Osteocyte (in vitro differentiated cells): ENCODE measurements around the gene PTPN3. TPM values are rescaled to one million over a fixed set of nuclear protein-coding genes. Genes with fewer than 3 reads are reported as not detected.
A peak's percentile ranks its signal among the peaks of the same experiment; 100 is the strongest.
"Not testable (repeated sequence)": the region's sequence is repeated elsewhere in the genome, so short reads cannot be mapped to it uniquely, and the experiment has no call there.

ENCODE experiments used
- DNase-seq: peaks from one replicate; pipeline ENCODE4 v3.0.0; 2021; ENCODE audit warnings: mixed read lengths; ENCODE audit not compliant: unreplicated experiment; ENCODE audit errors: extremely low spot score
- H3K27ac Mint-ChIP-seq: one replicate; pipeline ENCODE4 v1.8.0; 2021; ENCODE audit warnings: mild to moderate bottlenecking, mixed read lengths; ENCODE audit not compliant: unreplicated experiment
- H3K27me3 Mint-ChIP-seq: one replicate; pipeline ENCODE4 v1.8.0; 2021; ENCODE audit warnings: mixed read lengths; ENCODE audit not compliant: unreplicated experiment
- H3K36me3 Mint-ChIP-seq: one replicate; pipeline ENCODE4 v1.8.0; 2021; ENCODE audit warnings: mixed read lengths; ENCODE audit not compliant: unreplicated experiment
- H3K4me1 Mint-ChIP-seq: one replicate; pipeline ENCODE4 v1.8.0; 2021; ENCODE audit warnings: mixed read lengths; ENCODE audit not compliant: unreplicated experiment
- H3K4me3 Mint-ChIP-seq: one replicate; pipeline ENCODE4 v1.8.0; 2021; ENCODE audit warnings: mild to moderate bottlenecking, moderate library complexity, mixed read lengths; ENCODE audit not compliant: unreplicated experiment
- H3K9me3 Mint-ChIP-seq: one replicate; pipeline ENCODE4 v1.8.0; 2021; ENCODE audit warnings: mixed read lengths; ENCODE audit not compliant: unreplicated experiment
- CTCF ChIP-seq: fragments of 200-600 bp; sonication (generic); IDR thresholded peaks from 2 replicates; pipeline ENCODE4 v1.5.0; 2021; ENCODE audit warnings: antibody characterized with exemption, mild to moderate bottlenecking, moderate library complexity
- long read RNA-seq: library from polyadenylated mRNA; unstranded; transcript quantifications from one replicate; pipeline ENCODE4 v2.0.0, GENCODE V29; 2021
- total RNA-seq: library from RNA; stranded (reverse); gene quantifications from 2 replicates; pipeline ENCODE4 v1.2.1, GENCODE V29; 2021

PTPN3 gene, protein sequence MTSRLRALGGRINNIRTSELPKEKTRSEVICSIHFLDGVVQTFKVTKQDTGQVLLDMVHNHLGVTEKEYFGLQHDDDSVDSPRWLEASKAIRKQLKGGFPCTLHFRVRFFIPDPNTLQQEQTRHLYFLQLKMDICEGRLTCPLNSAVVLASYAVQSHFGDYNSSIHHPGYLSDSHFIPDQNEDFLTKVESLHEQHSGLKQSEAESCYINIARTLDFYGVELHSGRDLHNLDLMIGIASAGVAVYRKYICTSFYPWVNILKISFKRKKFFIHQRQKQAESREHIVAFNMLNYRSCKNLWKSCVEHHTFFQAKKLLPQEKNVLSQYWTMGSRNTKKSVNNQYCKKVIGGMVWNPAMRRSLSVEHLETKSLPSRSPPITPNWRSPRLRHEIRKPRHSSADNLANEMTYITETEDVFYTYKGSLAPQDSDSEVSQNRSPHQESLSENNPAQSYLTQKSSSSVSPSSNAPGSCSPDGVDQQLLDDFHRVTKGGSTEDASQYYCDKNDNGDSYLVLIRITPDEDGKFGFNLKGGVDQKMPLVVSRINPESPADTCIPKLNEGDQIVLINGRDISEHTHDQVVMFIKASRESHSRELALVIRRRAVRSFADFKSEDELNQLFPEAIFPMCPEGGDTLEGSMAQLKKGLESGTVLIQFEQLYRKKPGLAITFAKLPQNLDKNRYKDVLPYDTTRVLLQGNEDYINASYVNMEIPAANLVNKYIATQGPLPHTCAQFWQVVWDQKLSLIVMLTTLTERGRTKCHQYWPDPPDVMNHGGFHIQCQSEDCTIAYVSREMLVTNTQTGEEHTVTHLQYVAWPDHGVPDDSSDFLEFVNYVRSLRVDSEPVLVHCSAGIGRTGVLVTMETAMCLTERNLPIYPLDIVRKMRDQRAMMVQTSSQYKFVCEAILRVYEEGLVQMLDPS
- 4.6 and 4.7 TPM in 2 replicates for total RNA-seq
- long read RNA-seq, full-length matches to known transcripts, result 4 of 19 reads
- long read RNA-seq, partial matches to known transcripts, result 6 of 19 reads
- long read RNA-seq, other reads (novel, unspliced or antisense), result 9 of 19 reads

DNA sequence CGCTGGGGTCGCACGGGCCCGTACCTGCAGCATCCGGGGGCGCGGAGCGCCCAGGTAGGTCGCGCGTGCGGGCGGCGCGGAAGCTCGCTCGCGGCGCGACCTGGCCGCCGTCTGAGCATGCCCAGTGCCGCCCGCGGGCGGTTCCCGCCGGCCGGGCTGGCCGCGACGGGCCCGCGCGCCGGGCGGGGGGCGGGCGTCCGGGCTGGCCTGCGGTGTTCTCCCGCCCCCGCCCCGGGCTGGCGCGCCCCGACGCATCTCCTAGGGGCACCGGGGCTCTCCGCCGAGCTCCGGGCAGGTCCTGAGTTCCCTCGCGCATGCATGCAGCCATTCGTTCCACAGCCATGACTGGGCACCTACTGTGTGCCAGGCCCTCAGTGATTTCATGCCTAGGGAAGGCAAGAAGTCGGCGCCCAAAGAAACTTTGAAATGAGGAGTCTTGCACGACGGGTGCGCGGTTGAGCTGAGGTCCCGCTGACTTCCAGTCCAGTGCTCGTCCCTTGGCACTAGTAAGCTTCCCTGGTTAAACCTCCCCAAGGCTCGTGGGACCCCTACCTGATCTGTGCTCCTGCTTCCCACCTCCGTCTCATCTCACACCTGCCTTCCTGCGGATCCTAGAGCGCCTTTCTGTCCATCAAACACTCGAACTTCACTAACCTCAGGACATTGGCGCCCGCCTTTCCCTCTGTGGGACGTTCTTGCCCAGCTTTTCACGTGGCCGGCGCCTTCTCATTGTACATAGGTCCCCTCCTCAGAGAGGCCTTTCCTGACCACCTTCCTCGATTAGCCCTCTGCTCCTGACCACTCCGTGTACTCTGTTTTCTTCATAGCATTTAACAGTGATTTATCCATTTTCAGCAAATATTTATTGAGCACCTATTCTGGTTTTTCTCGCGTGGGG lies at the start of gene PTPN3:
PTPN3 (minus strand) TSS at position 113 of the 898 bp plus-strand sequence. CDS start 34,873 bp downstream, outside the sequence.
- Mint-ChIP-seq H3K27ac (peak within 1 kb of the TSS; percentile 75), H3K36me3 (no peaks in the 10 kb centered on the region), H3K27me3 (peaks cover 20% of the 10 kb centered on the region), H3K9me3 (no peaks in the 10 kb centered on the region), H3K4me1 (peaks cover 23% of the 10 kb centered on the region), H3K4me3 (peak within 1 kb of the TSS; percentile 78)
- no peak for DNase-seq
- TF ChIP-seq CTCF, result no peak

- not testable (repeated sequence) for H3K27ac Mint-ChIP-seq, H3K36me3 Mint-ChIP-seq, H3K4me3 Mint-ChIP-seq, DNase-seq, H3K4me1 Mint-ChIP-seq
- peaks cover 12% of the 10 kb centered on the region for H3K9me3 Mint-ChIP-seq
- H3K27me3 Mint-ChIP-seq, result peaks cover 36% of the 10 kb centered on the region
These were observed 46.8 kb upstream of the PTPN3 start for GRCh38 chr9:109544954-109545353.

- Mint-ChIP-seq H3K9me3 (peaks cover 10% of the 10 kb centered on the region), H3K36me3 (peaks cover 7% of the 10 kb centered on the region), H3K27me3 (peaks cover 40% of the 10 kb centered on the region), H3K4me1 (no peaks in the 10 kb centered on the region), H3K4me3 (no peak overlapping the region), H3K27ac (no peak overlapping the region)
- no peak for TF ChIP-seq CTCF
- no peak for DNase-seq
These were observed 44.8 kb upstream of the PTPN3 start for GRCh38 chr9:109542922-109543321.

DNA sequence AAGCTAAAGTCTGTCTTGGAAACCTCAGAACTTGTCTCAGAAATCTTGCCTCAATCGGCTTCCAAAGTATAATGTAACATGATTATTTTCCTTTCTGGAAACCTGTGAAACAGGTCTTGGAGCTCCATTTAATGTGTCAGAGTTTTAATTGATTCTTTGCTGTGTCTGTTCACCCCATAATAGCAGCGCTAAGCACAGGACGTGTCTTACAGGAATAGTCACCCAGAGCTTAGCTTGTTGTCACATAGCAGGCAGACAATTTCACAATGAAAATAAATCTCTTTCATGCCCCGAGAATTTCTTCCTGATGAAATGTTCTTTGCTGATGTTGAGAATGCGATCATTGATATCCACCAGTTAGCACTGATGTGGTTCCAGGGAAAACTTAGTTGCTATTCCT lies 40.2 kb upstream of the PTPN3 start:
- Mint-ChIP-seq H3K9me3 (no peaks in the 10 kb centered on the region), H3K4me3 (no peak overlapping the region), H3K36me3 (peaks cover 1% of the 10 kb centered on the region), H3K27me3 (peaks cover 65% of the 10 kb centered on the region), H3K4me1 (no peaks in the 10 kb centered on the region), H3K27ac (no peak overlapping the region)
- TF ChIP-seq CTCF, result no peak
- DNase-seq, result no peak

DNA sequence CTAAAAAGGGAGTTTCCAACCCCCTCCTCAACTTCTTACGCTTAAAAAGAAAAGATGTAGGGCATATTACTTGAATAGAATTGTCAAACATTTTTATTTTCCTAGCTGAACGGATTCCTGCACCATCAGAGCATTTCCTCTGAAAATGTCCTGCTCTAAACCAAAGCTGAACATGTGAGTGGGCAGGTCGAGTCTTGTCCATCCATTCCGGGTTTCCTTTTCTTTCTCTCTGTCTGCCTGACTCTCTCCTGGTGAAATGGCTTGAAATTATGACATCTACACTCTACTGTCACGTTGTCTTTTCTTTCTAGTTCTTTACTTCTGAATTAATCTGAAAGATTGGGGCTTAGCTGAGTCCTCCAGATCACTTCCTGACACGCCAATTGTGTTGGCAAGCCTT lies 39.2 kb upstream of the PTPN3 start:
- no peak for TF ChIP-seq CTCF
- Mint-ChIP-seq H3K4me1 (no peaks in the 10 kb centered on the region), H3K27ac (no peak overlapping the region)

More for the DNA sequence above, 39.2 kb upstream of the PTPN3 start:
- Mint-ChIP-seq H3K27me3 (peaks cover 68% of the 10 kb centered on the region), H3K4me3 (no peak overlapping the region), H3K9me3 (no peaks in the 10 kb centered on the region), H3K36me3 (no peaks in the 10 kb centered on the region)
- no peak for DNase-seq
